Activated B cell treated with CpG ODN at 0.5 μM for 24 hours (primary cell): ENCODE measurements around the gene ROPN1L. TPM values are rescaled to one million over a fixed set of nuclear protein-coding genes. Genes with fewer than 3 reads are reported as not detected.

ENCODE experiments used
- ATAC-seq: fragments of 200-7000 bp; cut with Tn5 transposase; one replicate; pipeline ENCODE4 v1.10.0; 2021; ENCODE audit warnings: low read depth, mild to moderate bottlenecking, moderate library complexity
- CTCF ChIA-PET: fragments of 350-600 bp; sonication (Branson Sonifier 250); formaldehyde crosslinking; loops from one replicate; lab custom pipeline; 2021; ENCODE audit warnings: antibody characterized with exemption; lab: Charles Lee
- POLR2A ChIA-PET: fragments of 350-600 bp; sonication (Branson Sonifier 250); formaldehyde crosslinking; loops from one replicate; lab custom pipeline; 2021; ENCODE audit warnings: antibody characterized with exemption; lab: Charles Lee
- DNase-seq: peaks from one replicate; pipeline ENCODE4 v3.0.0; 2022
- H3K27ac Mint-ChIP-seq: one replicate; pipeline ENCODE4 v1.8.0; 2020; ENCODE audit warnings: mixed read lengths
- H3K27me3 Mint-ChIP-seq: one replicate; pipeline ENCODE4 v1.8.0; 2021; ENCODE audit warnings: mixed read lengths
- H3K36me3 Mint-ChIP-seq: one replicate; pipeline ENCODE4 v1.8.0; 2021; ENCODE audit warnings: low read depth, mixed read lengths
- H3K4me1 Mint-ChIP-seq: one replicate; pipeline ENCODE4 v1.8.0; 2021; ENCODE audit warnings: mixed read lengths
- H3K4me3 Mint-ChIP-seq: one replicate; pipeline ENCODE4 v1.8.0; 2020; ENCODE audit warnings: mild to moderate bottlenecking, mixed read lengths
- H3K9me3 Mint-ChIP-seq: one replicate; pipeline ENCODE4 v1.8.0; 2020; ENCODE audit warnings: mixed read lengths
- intact Hi-C: fragments of 100-400 bp; cut with micrococcal nuclease; formaldehyde crosslinking; loops from one replicate; pipeline ENCODE4 v1.15.1; 2024
- total RNA-seq: library from RNA; stranded (reverse); gene quantifications from 2 replicates; pipeline ENCODE4 v1.2.3, GENCODE V29; 2022
- TF ChIP-seq, protein P1 (sequence below): fragments of 200-600 bp; IDR thresholded peaks from one replicate; pipeline ENCODE4 v1.8.0; 2022; ENCODE audit warnings: antibody characterized with exemption, mild to moderate bottlenecking

The ROPN1L gene
- total RNA-seq, 1 donor from 2014 or later = 0.49 TPM

DNA sequence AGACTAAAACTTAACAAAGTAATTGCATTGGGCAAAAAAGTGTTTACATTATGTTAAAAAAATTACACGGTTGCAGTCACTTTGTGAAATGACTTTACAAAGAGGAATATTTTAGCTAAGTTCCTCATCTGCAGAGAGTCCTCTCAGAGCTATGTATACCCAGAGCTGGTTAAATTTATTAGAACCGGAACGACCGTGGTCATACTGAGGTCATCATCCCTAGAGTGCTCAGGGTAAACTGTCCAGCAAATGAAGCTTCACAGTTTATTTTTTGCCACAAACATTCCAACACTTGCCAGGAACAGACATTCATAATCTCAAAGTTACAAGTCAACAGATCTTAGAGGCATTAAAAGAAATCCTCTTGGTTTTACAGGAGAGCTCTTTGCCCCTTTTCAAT lies 897 bp downstream of the ROPN1L start:
- Mint-ChIP-seq H3K4me1 (peaks cover 40% of the 10 kb centered on the region), H3K36me3 (peaks cover 4% of the 10 kb centered on the region), H3K27me3 (peaks cover 3% of the 10 kb centered on the region), H3K4me3 (peak overlapping the region; percentile 88), H3K9me3 (no peaks in the 10 kb centered on the region), H3K27ac (no peak overlapping the region)
- DNase-seq (no peak), ATAC-seq (no peak)
- TF ChIP-seq, protein P1, sequence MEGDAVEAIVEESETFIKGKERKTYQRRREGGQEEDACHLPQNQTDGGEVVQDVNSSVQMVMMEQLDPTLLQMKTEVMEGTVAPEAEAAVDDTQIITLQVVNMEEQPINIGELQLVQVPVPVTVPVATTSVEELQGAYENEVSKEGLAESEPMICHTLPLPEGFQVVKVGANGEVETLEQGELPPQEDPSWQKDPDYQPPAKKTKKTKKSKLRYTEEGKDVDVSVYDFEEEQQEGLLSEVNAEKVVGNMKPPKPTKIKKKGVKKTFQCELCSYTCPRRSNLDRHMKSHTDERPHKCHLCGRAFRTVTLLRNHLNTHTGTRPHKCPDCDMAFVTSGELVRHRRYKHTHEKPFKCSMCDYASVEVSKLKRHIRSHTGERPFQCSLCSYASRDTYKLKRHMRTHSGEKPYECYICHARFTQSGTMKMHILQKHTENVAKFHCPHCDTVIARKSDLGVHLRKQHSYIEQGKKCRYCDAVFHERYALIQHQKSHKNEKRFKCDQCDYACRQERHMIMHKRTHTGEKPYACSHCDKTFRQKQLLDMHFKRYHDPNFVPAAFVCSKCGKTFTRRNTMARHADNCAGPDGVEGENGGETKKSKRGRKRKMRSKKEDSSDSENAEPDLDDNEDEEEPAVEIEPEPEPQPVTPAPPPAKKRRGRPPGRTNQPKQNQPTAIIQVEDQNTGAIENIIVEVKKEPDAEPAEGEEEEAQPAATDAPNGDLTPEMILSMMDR = no peak
- ChIA-PET CTCF (interaction anchor here (1.1 to 1.3 kb wide), 2 partner anchors 9 to 247 kb away, joined by 5 to 6 read pairs; no protein-coding TSS in a partner anchor), POLR2A (interaction anchor here (0.6 to 3.4 kb wide), 6 partner anchors 10 to 193 kb away, joined by 3 to 16 read pairs (median 4); partner anchors contain the start of genes ATPSCKMT, CCT5 and MARCHF6)
- intact Hi-C loops = no loop called here

DNA sequence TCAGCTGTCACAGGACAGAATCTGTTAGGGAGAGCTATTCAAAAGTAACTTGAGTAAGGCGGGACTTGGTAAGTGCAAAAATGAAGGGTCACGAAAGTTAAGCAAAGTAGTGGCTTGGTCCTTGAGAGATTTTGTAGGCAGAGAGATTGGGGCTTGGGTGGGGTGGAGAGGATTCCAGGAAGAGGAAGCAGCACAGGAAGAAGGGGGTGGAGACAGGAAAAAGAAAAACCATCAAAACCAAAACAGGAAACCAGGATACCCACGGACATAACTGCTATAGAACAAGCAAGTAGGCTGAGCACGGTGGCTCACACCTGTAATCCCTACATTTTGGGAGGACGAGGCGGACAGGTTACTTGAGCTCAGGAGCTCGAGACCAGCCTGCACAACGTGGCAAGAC lies 3.7 kb downstream of the ROPN1L start:
- Mint-ChIP-seq H3K27ac (no peak overlapping the region), H3K4me1 (peaks cover 40% of the 10 kb centered on the region), H3K27me3 (peaks cover 3% of the 10 kb centered on the region), H3K4me3 (peak overlapping the region; percentile 42), H3K9me3 (no peaks in the 10 kb centered on the region), H3K36me3 (no peaks in the 10 kb centered on the region)
- POLR2A ChIA-PET = no interaction called here
- CTCF ChIA-PET = no interaction called here
- intact Hi-C loops = no loop called here
- DNase-seq (no peak), ATAC-seq (no peak)
- TF ChIP-seq, protein P1 = no peak

DNA sequence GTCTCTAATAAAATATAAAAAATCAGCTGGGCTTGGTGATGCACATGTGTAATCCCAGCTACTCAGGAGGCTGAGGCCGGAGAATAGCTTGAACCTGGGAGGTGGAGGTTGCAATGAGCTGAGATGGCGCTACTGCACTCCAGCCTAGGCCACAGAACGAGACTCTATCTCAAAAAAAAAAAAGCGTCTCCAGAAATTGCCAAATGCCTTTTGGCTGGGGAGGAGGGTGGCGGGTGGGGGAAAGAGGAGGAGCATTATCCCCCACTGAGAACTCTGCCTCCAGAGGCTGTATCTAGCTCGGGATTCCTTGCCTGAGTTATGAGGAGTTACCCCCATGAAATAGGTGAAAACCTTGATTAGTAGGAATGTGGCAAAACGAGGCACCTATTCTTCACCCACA lies 4.8 kb downstream of the ROPN1L start:
- ChIA-PET POLR2A (interaction anchor here (0.6 to 0.7 kb wide), 2 partner anchors 248 to 300 kb away, joined by 3 read pairs; no protein-coding TSS in a partner anchor), CTCF (no interaction called here)
- Mint-ChIP-seq H3K4me1 (peaks cover 28% of the 10 kb centered on the region), H3K27ac (no peak overlapping the region), H3K4me3 (no peak overlapping the region), H3K36me3 (no peaks in the 10 kb centered on the region), H3K9me3 (no peaks in the 10 kb centered on the region), H3K27me3 (peaks cover 3% of the 10 kb centered on the region)
- intact Hi-C loops = no loop called here
- DNase-seq (no peak), ATAC-seq (no peak)
- TF ChIP-seq, protein P1 = no peak

DNA sequence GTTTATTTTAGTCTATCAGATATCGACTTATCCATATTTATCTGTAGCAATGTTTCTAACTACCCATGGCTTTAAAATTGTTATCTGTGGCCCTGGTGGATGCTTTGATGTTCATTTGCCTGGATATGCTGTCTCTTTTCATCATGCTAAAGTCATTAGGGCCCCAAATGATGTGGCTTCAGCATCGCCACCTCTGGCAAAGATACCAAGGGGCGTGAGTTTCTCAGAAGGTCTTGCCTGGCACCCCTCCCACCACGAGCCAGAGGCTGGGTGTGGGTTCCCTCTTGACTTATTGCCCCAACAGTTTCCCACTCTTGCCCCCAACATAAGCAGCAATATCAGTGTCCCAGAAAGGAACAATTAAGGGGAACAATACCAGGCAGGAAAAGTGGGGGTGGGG lies 5.4 kb downstream of the ROPN1L start:
- ChIA-PET CTCF (no interaction called here), POLR2A (interaction anchor here (0.6 kb wide), 1 partner anchor 299 kb away, joined by 3 read pairs; no protein-coding TSS in a partner anchor)
- Mint-ChIP-seq H3K27me3 (peaks cover 3% of the 10 kb centered on the region), H3K4me3 (no peak overlapping the region), H3K4me1 (peaks cover 28% of the 10 kb centered on the region), H3K36me3 (no peaks in the 10 kb centered on the region), H3K27ac (no peak overlapping the region), H3K9me3 (no peaks in the 10 kb centered on the region)
- TF ChIP-seq, protein P1 = no peak
- no peak for DNase-seq
- no peak for ATAC-seq
- intact Hi-C loops = no loop called here

DNA sequence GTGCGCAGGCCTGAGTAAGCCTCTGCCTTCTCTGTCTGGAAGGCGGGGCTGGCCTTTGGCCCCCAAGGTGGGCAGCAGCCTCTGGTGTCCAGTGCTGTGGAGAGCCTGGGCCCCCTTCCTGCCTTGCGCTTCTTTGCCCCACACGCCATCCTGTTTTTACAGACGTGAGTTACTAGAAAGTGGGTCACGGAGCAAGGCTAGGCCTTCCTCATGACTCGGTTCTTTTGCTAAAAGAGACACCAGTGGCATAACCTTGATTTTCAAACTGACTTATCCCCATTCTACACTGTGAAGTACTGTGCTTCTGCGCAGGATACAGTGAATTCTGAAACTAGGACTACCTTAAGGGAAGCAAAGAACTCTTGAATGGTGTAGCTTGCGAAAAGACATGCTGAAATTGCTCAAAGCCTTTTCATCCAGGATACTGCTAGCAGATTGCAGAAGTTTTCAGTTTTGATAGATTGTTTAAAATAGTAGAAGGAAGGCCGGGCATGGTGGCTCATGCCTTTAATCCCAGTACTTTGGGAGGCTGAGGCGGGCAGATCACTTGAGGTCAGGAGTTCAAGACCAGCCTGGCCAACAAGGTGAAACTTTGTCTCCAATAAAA lies 7.2 kb downstream of the ROPN1L start:
- H3K4me1 Mint-ChIP-seq = peaks cover 22% of the 10 kb centered on the region
- no peak overlapping the region for H3K27ac Mint-ChIP-seq
- no peaks in the 10 kb centered on the region for H3K36me3 Mint-ChIP-seq
- ChIA-PET POLR2A (no interaction called here), CTCF (interaction anchor here (1.3 kb wide), 1 partner anchor 241 kb away, joined by 3 read pairs; no protein-coding TSS in a partner anchor)
- no peak overlapping the region for H3K4me3 Mint-ChIP-seq
- DNase-seq (no peak), ATAC-seq (no peak)
- intact Hi-C loops = no loop called here
- H3K9me3 Mint-ChIP-seq = no peaks in the 10 kb centered on the region
- TF ChIP-seq, protein P1 = no peak
- H3K27me3 Mint-ChIP-seq = no peaks in the 10 kb centered on the region
